Effector memory CD4-positive, alpha-beta T cell (primary cell): ENCODE measurements around the gene TMEM272.

Experiments used
- DNase-seq, 3 donors: peaks; one replicate each; pipeline ENCODE4 v3.0.0-alpha.2; 2020
- H3K27ac ChIP-seq: 2 replicates; pipeline ENCODE4 v1.7.0; 2013; ENCODE audit warnings: mild to moderate bottlenecking, low read length, moderate library complexity; ENCODE audit not compliant: insufficient read depth, poor library complexity, severe bottlenecking
- H3K27me3 ChIP-seq: replicated peaks from 2 replicates; pipeline ENCODE4 v1.7.0; 2013; ENCODE audit warnings: mild to moderate bottlenecking, low read length; ENCODE audit not compliant: insufficient read depth, control insufficient read depth, poor library complexity, severe bottlenecking
- H3K36me3 ChIP-seq: 2 replicates; pipeline ENCODE4 v1.7.0; 2013; ENCODE audit warnings: mild to moderate bottlenecking, low read length, moderate library complexity; ENCODE audit not compliant: control insufficient read depth, insufficient read depth
- H3K4me1 ChIP-seq: 2 replicates; pipeline ENCODE4 v1.7.0; 2013; ENCODE audit warnings: low read length, mild to moderate bottlenecking; ENCODE audit not compliant: control insufficient read depth, insufficient read depth, poor library complexity, severe bottlenecking
- H3K4me3 ChIP-seq: 2 replicates; pipeline ENCODE4 v1.7.0; 2013; ENCODE audit warnings: low read length, low read depth, mild to moderate bottlenecking; ENCODE audit not compliant: insufficient read depth, poor library complexity, severe bottlenecking
- H3K9me3 ChIP-seq: 2 replicates; pipeline ENCODE4 v1.7.0; 2013; ENCODE audit warnings: mild to moderate bottlenecking, low read length, moderate library complexity; ENCODE audit not compliant: control insufficient read depth

Gene TMEM272

DNA sequence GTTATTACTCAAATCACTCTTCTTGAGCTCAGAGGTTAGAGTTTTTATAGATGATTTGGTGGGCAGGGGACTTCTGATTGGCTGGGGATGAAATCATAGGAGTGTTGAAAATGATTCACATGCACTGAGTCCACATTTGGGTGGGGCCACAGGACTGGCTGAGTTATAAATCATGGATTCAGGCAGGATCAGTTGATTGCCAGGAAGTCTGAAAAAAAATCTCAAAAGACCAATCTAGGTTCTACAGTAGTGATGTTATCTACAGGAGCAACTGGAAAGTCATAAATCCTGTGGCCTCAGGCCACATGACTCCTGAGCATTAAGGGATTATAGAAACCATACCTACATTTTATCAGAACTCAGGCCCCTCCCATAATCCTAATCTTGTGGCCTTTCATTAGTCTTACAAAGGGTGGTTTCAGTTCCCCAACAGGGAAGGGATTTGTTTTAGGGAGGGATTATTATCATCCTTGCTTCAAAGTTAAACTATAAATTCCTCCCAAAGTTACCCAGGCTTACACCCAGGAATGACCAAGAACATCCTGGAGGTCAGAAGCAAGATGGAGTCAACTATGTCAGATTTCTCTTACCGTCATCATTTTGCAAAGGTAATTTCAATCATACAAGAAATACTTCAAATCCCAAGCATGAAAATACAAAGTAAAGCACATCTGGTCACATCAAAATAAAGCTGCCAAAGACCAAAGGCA lies 11.2 kb upstream of the TMEM272 start:
- no peaks in the 10 kb centered on the region for H3K9me3 ChIP-seq
- no peak overlapping the region for H3K27ac ChIP-seq
- H3K4me3 ChIP-seq = no peak overlapping the region
- no peaks in the 10 kb centered on the region for H3K27me3 ChIP-seq
- no peaks in the 10 kb centered on the region for H3K36me3 ChIP-seq
- no peak for DNase-seq
- H3K4me1 ChIP-seq = no peaks in the 10 kb centered on the region

DNA sequence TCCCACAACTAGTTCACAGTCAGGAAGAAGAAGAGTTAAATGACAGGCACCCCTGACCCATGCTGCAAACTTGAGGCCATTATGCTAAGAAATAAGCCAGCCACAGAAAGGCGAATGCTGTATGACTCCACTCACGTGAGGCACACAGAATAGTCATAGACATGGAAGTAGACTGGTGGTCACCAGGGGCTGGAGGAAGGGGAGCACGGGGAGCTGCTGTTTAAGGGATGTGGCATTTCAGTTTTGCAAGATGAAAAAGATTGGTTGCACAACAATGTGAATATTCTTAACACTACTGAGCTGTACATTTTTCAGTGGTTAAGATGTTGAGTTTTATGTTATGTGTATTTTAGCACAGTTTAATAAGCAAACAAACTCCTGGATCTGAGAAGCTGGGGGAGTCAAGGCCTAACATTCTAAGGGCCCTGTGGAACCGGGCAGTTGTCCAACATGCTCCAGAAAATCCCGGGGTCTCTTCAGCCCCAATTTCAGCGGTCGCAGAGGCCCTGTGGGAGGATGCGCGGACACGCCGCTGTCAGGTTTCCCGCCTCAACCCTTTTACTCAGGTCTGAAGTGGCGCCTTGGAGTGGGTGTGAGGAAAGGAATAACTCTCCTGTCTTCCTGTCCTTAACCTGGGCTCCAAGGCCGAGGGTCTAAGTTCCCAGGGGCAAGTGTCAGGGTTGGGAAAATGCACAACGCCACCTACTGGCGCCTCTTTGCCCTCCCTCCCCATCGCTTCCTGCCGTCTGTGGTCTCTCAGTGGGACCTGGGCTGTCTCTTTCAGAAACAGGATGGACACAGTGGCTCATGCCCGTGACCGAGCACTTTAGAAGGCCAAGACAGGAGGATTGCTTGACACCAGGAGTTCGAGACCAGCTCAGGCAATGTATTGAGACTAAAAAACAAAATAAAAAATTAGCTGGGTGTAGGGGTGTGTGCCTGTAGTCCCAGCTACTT lies 4.4 kb upstream of the TMEM272 start:
- peaks cover 7% of the 10 kb centered on the region for H3K4me1 ChIP-seq
- no peak for DNase-seq
- no peak overlapping the region for H3K4me3 ChIP-seq
- H3K27ac ChIP-seq = no peak overlapping the region
- no peaks in the 10 kb centered on the region for H3K9me3 ChIP-seq
- H3K27me3 ChIP-seq = no peaks in the 10 kb centered on the region
- no peaks in the 10 kb centered on the region for H3K36me3 ChIP-seq

DNA sequence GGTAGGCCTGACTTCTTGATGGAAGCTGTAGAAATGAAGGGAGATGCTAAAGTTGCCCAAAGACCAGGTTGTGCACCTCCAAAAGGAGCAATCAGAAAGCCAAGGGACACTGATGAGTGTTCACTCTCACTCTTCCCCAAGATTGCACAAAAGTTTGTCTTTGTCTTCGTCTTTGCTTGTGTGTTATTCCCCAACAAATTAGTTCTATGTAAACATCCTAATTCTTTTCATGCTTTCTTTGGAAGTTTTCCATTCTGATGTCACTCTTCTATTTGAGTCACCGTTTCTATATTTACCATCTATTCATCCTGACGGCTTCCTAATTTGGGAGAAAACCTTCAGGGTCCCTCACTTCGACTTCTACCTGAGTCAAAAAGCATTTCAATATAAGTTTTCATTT lies 3.7 kb upstream of the TMEM272 start:
- DNase-seq = no peak
- no peaks in the 10 kb centered on the region for H3K27me3 ChIP-seq
- no peaks in the 10 kb centered on the region for H3K36me3 ChIP-seq
- peaks cover 7% of the 10 kb centered on the region for H3K4me1 ChIP-seq
- no peak overlapping the region for H3K27ac ChIP-seq
- H3K4me3 ChIP-seq = no peak overlapping the region
- H3K9me3 ChIP-seq = no peaks in the 10 kb centered on the region

DNA sequence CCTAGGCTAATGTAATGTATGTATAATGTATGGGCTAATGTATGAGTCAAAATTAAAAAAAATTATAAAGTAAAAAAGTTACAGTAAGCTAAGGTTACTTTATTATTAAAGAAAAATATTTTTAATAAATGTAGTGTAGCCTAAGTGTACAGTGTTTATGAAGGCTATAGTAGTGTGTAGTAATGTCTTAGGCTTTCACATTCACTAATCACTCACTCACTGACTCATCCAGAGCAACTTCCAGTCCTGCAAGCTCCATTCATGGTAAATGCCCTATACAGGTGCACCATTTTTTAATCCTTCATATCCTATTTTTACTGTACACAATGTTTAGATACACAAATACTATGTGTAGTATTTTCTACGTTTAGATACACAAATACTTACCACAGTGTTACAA lies 1.8 kb upstream of the TMEM272 start:
- H3K27ac ChIP-seq = no peak overlapping the region
- peaks cover 7% of the 10 kb centered on the region for H3K4me1 ChIP-seq
- no peaks in the 10 kb centered on the region for H3K36me3 ChIP-seq
- no peak overlapping the region for H3K4me3 ChIP-seq
- no peaks in the 10 kb centered on the region for H3K9me3 ChIP-seq
- no peak for DNase-seq
- no peaks in the 10 kb centered on the region for H3K27me3 ChIP-seq

DNA sequence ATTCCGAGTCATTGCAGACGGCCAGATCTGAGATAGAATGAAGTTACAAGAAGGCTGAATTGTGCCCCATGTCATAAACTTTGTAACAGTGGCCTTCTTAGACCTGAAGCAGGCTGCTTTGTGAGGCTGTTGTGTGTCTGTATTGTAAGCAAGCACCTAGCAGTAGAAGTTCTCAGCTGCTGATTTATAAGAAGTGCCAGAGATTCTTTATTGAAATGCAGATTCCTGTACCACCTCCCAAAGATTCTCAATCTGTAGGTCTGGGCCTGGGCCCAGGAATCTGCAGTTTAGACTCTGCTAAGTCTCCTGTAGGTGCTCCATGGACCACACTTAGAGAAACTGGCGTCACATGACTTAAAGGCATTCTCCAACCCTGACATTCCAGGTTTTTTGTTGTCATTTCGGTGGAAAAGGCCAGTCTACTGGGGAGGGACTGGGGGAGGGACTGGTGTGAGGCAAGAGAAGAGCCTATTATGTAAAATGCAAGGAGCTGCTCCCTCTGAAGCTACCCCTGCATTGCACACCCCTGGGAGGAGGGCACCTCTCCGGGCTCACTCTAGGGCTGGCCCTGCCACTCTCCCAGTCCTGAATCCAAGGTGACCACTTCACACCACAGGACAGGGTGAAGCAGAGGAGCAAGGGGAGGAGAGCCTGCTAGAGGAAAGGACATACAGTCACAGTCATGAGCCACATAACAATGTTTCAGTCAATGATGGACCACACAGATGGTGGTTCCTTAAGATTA lies 769 bp upstream of the TMEM272 start:
- DNase-seq = no peak
- no peaks in the 10 kb centered on the region for H3K9me3 ChIP-seq
- H3K27ac ChIP-seq = no peak overlapping the region
- no peak overlapping the region for H3K4me3 ChIP-seq
- H3K36me3 ChIP-seq = no peaks in the 10 kb centered on the region
- peaks cover 7% of the 10 kb centered on the region for H3K4me1 ChIP-seq
- H3K27me3 ChIP-seq = no peaks in the 10 kb centered on the region

DNA sequence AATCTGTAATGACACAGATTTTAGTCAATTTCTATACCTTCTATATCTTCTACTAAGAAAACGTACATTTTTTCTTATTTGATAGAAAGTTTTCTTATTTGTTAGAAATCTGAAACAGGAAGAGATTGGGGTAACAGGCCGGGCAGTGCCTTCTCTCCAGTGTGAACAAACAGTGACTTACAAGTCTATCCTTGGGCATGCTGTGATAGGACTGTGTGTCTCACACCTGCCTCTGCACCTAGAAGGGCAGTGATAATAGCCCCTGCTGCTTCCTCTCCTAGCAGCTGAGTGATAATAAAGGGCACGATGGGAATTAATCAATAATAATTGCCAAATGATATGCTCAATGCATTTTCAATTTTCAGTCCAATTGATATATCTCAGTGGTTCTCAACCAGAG lies 1.4 kb downstream of the TMEM272 start:
- DNase-seq = no peak
- Histone ChIP-seq H3K4me3 (no peak overlapping the region), H3K4me1 (peaks cover 7% of the 10 kb centered on the region), H3K9me3 (no peaks in the 10 kb centered on the region), H3K36me3 (no peaks in the 10 kb centered on the region), H3K27ac (no peak overlapping the region), H3K27me3 (no peaks in the 10 kb centered on the region)

DNA sequence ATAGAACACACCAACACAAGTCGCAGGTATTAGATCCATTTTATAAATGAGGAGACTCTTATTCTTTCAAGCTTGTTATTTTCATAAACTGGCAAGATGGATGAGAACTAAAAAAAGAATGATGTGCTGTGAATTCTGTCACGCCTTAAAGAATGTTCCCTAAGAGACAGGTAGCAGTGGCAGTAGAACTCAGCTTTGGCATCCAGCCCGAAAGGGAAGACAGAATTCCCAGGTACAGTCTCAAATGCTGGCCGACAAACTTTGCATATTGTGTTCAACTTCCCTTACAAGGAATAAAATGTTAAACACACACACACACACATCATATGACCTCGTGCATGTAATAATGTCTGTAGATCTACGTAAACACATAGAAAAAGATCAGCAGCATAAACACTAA lies 3.2 kb downstream of the TMEM272 start:
- H3K36me3 ChIP-seq = no peaks in the 10 kb centered on the region
- no peak overlapping the region for H3K27ac ChIP-seq
- DNase-seq = no peak
- H3K4me1 ChIP-seq = peaks cover 7% of the 10 kb centered on the region
- H3K27me3 ChIP-seq = no peaks in the 10 kb centered on the region
- H3K9me3 ChIP-seq = no peaks in the 10 kb centered on the region
- no peak overlapping the region for H3K4me3 ChIP-seq

DNA sequence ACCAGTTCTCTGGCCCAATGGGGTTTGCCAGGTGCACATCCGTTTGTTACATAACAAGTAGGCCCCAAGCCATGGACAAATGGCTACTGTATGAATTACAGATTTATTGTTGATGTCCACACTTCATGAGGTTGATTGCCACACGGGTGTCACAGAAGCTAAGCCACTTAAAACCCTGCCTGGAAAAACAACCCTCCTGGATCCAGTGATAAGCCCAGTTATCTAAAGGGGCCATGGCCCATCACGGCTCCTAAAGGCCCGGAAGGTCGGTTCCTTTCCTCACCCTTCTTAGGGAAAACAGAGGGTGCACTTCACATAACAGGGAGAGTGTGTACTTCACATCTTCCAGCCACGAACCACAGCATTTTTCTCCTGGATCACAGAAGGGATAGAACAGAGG lies 4.1 kb downstream of the TMEM272 start:
- H3K27me3 ChIP-seq = no peaks in the 10 kb centered on the region
- H3K4me1 ChIP-seq = peaks cover 7% of the 10 kb centered on the region
- no peaks in the 10 kb centered on the region for H3K36me3 ChIP-seq
- no peak overlapping the region for H3K27ac ChIP-seq
- no peaks in the 10 kb centered on the region for H3K9me3 ChIP-seq
- no peak overlapping the region for H3K4me3 ChIP-seq
- no peak for DNase-seq

DNA sequence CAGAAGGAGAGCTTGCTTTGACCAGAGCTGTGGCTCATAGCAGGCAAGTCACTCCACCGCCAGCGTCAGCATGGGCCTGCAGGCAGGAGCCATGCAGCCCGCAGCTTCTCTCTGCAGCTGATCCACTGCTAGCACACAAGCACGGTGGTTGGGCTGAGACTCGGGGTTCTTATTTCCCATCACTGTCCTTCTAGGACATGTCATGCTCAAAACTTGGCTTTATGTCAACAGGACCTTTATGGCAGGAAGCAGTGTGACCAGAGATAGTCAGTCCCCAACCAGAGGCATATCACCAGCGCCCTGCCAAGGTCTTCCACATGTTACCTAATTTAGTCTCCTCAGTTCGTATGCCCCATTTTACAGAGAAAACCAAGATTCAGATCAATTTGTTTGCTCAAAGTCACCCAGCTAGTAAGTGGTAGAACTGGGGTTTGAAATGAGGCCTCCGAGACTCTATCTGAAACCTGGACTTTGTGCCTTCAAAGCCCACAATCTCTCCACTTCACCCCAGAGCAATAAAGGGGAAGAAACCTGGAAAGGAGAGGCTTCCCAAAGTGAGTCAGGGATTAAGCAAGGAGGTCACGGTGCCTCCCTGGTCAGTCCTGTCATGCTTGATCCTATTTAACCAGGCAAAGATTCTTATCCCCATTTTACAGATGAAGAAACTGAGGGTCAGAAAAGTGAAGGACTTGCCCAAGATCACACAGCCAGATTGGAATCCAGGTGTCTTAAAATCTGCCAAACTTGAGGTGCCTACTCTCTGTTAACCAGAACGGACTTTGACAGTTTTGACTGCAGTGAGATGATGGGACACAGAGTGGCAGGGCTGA lies 5.1 kb downstream of the TMEM272 start:
- no peaks in the 10 kb centered on the region for H3K27me3 ChIP-seq
- H3K4me3 ChIP-seq = no peak overlapping the region
- H3K27ac ChIP-seq = no peak overlapping the region
- peaks cover 2% of the 10 kb centered on the region for H3K4me1 ChIP-seq
- no peaks in the 10 kb centered on the region for H3K36me3 ChIP-seq
- DNase-seq = no peak
- no peaks in the 10 kb centered on the region for H3K9me3 ChIP-seq
